AG10803 (cell line): ENCODE measurements around the gene KCNAB2.

Source experiments
- DNase-seq: peaks from one replicate; pipeline ENCODE4 v3.0.0; 2010; ENCODE audit warnings: low read depth
- H3K4me3 ChIP-seq: 2 replicates; pipeline ENCODE4 v1.5.1; 2011; ENCODE audit warnings: mild to moderate bottlenecking, low read length, control low read depth
- TF ChIP-seq, protein P1 (sequence below): conservative IDR thresholded peaks from 2 replicates; pipeline ENCODE4 v1.5.1; 2011; ENCODE audit warnings: mild to moderate bottlenecking, low read length, control low read depth, inconsistent platforms

KCNAB2 gene

DNA sequence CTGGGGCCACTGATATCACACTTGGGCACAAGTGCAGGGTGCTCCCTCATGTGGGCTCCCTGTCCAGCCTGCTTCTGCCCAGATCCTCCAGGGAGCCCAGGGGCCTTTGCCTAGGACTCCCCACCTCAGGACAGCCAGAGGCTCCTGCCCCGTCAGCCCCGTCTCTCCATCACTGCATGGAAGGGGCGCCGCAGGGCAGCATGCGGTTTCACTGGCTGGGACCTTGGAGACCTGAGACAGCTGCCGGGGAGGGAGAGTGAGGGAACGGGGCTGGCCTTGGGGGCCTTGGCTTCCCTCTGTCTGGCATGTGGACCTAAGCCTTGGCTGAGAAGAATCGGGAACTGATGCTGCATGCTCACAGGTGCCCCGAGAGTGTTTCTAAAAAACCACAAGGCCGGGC is 46.5 kb downstream of the KCNAB2 start:
- TF ChIP-seq, protein P1, sequence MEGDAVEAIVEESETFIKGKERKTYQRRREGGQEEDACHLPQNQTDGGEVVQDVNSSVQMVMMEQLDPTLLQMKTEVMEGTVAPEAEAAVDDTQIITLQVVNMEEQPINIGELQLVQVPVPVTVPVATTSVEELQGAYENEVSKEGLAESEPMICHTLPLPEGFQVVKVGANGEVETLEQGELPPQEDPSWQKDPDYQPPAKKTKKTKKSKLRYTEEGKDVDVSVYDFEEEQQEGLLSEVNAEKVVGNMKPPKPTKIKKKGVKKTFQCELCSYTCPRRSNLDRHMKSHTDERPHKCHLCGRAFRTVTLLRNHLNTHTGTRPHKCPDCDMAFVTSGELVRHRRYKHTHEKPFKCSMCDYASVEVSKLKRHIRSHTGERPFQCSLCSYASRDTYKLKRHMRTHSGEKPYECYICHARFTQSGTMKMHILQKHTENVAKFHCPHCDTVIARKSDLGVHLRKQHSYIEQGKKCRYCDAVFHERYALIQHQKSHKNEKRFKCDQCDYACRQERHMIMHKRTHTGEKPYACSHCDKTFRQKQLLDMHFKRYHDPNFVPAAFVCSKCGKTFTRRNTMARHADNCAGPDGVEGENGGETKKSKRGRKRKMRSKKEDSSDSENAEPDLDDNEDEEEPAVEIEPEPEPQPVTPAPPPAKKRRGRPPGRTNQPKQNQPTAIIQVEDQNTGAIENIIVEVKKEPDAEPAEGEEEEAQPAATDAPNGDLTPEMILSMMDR, result no peak
- no peak for DNase-seq
- H3K4me3 ChIP-seq, result no peak overlapping the region

DNA sequence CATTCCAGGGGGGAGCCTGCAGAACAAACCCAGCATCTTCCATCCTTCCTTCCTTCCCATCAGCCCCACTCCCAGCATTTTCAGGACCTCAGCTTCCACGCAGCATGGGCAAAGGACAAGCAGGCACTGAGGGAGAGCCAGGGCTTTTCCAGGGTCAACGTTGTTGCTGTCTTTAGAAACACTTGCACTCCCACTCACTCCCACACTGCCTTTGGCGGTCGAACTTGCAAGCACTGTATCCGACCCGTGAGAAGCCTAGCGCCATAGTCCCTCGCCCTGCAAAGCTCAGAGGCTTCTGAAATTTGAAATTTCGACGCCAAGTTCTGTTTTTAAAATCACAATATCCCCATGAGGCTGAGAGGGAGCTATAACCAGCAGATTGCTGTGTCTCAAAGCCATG is 47.4 kb downstream of the KCNAB2 start:
- no peak overlapping the region for H3K4me3 ChIP-seq
- TF ChIP-seq, protein P1, result no peak
- DNase-seq, result no peak

DNA sequence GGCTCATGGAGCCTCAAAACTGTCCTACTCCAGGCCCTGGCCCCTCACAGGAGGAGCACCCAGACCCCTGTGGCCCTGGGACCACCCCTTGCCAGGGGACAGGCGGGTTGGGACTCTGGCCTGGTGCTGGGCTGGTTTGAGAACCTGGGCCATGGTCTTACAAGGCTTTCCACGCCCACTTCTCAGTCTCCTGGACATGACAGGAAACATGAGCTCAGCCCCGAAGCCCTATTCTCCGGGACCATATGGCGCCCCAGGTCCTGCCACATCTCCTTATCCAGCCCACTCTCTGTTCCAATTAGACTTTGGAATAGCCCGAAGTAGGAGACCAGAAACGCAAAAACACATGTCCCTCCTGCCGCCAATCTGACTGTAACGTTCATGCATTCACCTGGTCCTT is 47.9 kb downstream of the KCNAB2 start:
- DNase-seq, result no peak
- TF ChIP-seq, protein P1, result no peak
- H3K4me3 ChIP-seq, result no peak overlapping the region

DNA sequence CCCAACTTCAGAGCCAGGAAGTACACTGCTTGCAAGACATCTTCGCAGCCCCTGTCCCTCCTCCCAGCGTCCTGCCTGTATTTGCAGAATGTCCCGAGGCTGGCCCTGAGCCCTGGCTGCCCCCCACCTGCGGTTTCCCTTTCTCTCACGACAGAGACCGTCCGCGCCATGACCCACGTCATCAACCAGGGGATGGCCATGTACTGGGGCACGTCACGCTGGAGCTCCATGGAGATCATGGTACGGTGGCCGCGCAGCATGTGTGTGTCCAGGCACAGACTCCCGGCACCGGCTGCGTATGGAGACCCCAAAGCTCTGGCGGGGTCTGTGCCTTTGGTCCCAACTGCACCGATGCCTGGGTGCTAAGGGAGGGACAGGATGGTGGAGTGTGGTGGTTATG is 48.6 kb downstream of the KCNAB2 start:
- no peak overlapping the region for H3K4me3 ChIP-seq
- no peak for DNase-seq
- TF ChIP-seq, protein P1, result no peak

DNA sequence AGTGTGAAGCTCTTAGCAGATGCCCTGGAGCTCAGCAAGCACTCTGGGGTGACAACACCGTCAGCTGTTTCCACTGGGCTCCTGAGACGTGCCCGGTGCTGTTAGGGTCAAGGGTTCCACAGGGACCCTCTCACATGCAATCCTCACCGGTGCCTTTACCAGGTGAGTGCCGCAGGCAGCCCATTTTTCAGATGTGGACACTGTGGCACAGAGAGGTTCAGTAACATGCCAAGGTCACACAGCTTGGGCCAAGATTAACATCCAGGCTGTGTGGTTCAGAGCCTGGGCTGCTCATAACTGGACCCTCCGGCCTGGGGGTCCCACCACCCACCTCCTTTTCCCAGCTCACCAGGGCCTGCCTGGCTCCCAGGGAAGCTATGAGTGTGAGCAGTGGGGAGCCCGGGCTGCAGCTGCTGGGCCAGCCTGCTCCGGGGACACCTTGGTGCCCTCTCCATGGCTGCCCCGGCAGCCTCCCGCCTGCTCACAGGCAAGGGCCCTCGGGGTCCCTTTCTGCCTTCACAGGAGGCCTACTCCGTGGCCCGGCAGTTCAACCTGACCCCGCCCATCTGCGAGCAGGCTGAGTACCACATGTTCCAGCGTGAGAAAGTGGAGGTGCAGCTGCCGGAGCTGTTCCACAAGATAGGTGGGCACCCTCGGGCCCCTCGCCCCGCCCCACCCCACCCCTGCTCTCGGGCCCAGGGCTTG is 49.3 kb downstream of the KCNAB2 start:
- DNase-seq, result no peak
- TF ChIP-seq, protein P1, result no peak
- no peak overlapping the region for H3K4me3 ChIP-seq

DNA sequence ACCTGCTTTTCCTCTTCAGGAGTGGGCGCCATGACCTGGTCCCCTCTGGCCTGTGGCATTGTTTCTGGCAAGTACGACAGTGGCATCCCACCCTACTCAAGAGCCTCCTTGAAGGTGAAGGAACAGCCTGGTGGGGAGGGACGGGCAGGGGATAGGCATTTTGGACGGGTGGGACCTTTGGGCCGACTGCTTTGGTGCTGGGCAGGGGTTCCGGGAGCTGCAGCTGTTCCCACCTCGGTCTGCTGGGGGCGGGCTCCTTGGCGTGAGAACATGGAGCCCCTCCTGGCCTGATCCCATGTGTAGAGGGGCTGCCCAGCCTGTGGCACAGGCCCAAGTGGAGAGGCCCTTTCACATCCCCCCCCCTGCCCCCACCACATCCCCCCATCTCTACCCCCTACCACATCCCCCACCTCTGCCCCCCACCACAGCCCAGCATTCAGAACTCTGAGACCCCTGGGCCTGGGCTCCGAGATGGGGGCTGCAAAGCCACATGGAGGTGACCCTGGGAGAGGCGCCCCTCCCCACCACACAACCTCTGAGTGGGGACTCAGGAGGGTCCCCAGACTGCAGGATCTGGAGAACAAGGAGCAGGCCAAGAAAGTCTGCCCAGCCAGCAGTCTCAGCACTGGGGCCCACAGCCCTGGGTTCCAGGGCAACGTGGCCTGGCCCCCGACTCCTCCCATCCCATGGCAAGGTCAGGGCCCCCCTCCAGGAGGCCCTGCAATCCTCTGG is 50.0 kb downstream of the KCNAB2 start:
- no peak for DNase-seq
- H3K4me3 ChIP-seq, result no peak overlapping the region
- TF ChIP-seq, protein P1, result no peak
